NCI-H82 (cell line): Measurements from ENCODE around the gene CATSPERD.

ENCODE experiments used
- DNase-seq: peaks from one replicate; lab custom pipeline; 2025; lab: John Stamatoyannopoulos, UW

CATSPERD gene

DNA sequence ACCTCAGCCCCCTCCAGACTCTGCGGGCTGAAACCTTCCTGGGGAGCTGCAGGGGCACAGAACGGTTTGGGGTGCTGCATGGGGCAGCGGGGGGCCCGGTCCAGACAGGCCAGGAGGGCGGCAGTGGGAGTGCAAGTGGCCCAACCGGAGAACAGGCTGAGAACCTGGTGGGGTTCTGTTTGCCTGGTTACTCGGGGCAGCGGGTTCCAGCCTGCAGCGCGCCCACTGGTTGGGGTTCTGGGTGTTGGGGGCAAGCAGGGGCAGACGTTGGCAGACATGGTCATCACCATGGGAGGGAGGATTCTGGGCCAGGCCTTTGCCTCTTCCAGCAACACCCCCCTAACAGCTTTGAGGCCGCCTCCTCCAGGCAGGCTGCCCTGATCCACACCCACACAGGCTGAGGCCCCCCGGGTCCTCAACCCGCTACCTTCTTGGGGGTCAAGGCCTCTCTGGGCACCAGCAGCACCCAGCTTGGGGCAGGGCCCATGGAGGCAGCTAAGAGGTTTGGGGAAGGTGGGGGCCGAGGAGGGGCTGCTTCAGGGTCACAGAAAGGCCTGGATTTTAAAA lies 64.2 kb downstream of the CATSPERD start, which contains the start of gene PRR22:
TSS of gene PRR22 (minus strand) at position 166 of the 567 bp plus-strand sequence. CDS start at position 80, 86 bp downstream.
- no peak for DNase-seq

DNA sequence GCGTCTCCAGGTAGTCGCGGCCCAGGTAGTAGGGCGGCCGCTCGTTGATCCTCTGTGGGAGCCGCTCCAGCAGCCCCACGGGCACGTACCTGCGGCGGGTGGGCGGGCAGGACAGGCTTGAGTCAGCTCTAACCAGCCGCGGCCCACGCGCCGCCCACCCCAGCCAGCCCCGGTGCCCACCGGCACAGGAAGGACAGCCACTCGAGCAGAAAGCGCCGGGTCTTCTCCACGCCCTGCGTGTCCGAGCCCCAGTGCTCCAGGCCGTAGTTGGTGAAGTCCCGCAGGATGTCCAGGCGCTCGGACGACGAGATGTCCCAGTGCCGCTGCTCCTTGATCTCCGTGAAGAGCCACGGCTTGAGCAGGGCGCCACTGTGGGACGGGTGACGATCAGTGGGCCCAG lies 65.0 kb downstream of the CATSPERD start:
- no peak for DNase-seq

DNA sequence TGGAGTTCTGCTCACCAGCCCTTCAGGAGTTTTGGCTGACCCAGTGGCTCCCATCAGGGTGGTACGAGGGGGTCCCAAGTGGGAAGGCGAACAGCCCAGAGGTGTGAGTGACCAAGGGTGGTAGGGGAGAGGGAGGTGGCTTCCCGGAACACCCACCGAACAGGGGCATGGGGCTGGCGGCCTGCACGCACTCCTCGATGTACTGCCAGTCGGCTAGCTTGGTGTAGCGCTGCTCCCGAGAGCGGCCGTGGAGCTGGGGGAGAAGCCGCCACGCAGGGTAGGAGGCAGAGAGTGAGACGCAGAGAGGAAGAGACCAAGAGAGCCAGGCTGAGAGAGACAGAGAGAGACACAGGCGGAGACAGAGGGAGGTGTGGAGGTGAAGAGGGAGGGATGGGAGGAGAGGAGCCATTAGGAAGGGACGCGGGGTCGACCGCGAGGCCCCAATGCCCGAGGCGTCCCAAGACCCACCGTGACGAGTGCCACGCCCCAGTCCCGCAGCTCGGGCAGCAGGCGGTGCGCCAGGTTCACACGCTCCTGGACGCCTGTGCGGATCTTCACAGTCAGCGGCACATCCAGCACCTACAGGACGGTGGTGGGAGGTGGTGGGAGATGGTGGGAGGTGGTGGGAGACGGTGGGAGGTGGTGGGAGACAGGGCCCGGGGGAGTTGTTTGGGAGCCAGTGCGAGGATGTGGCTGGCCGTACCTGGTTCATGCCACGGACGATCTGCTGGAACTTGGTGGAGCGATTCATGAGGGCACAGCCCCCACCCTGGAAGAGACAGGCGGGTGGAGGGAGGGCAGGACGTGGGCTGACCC lies 66.4 kb downstream of the CATSPERD start:
- no peak for DNase-seq

DNA sequence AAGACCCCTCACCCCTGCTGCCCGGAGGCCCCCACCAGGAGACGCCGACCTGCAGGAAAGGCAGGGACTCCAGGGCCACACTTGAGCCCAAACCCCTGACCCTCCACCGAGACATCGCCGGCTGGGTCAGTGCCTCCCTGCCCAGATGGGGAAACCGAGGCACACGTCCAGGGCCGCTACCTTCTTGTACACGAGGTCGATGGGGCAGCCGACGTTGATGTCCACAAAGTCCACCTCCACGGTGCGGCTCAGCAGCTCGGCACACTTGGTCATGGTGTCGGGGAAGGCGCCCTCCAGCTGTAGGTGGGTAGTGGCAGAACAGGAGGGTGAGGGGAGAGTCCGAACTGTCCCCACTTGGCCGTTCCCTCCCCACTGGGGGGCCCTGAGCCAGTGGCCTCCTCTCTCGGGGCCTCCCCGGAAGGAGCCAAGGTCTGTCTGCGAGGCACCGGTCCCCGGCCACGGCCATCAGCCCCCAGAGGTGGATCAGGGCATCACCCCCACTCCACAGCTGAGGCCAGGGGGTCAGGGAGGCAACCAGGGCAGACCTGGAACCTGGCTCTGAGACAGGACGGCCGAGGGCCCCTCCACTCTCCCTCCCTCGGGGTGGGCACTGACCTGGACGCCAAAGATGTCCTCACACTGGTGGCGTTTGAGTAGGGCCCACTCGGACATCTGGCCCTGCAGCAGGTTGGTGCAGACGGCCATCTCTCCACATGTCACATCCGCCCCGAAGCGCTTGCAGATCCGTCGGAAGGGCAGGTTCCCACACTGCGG lies 67.2 kb downstream of the CATSPERD start:
- no peak for DNase-seq

DNA sequence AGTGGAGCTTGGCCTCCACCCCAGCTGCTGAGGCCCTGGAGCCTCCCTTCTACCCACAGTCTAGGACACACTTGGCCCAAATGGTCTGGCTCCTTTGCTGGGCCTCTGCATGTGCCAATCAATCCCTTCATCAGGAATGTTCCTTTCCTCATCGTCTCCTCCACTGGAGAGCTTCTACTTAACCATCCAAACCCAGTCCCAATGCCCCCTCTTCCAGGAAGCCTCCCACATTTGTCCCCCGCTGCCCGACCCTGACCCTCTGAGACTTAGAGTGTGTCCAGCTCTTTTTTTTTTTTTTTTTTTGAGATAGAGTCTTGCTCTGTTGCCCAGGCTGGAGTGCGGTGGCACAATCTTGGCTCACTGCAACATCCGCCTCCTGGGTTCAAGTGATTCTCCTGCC lies 68.0 kb downstream of the CATSPERD start:
- DNase-seq = no peak

DNA sequence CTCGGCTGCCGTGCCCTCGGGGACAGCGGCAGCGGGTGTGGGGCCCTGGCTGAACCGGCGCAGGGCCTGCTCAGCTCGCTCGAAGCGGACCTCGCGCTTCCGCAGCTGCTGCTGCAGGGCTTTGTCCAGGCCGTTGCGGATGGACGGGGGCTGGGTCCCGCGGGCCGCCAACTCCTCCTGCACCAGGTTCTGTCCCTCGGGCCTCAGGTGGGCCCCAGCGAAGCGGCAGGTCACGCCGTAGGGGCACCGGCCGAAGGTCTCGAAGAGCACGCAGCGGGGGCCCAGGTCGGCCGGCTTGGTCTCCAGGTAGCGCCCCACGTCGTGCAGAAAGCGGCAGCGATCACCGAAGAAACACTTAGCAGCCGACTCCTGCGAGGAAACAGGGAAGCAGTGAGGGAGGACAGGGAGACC lies 68.9 kb downstream of the CATSPERD start:
- no peak for DNase-seq

DNA sequence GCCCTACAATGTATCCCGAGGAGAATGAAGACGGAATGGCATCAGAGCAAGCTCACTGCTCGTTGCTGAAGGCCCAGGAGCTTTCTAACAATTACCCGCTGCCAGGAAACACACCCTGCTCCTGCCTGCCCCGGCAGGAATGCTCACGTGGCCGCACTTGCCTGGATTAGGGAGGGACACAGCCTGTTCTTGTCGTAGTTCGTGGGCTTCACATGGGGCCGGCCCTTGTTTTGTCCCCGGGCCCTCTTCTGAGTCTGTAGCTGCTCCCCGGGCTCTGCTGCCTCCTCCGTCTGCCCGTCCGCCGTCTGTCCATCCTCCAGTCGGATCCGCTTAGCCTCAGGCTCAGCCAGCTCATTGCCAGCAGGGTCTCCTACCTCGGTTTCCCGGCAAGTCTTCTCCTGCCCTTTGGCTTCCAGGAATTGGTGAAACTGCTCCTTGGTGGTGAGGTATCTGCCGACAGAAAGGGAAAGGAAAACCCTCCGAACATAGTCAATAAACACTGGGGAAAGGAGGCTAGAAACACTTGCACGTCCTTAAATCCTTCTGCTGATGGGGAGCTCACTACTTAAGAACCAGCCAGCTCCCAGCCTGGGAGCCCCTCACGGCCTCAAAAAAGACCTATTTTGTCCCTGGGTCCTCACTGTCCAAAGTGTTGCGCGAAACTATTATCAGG lies 69.6 kb downstream of the CATSPERD start:
- no peak for DNase-seq

DNA sequence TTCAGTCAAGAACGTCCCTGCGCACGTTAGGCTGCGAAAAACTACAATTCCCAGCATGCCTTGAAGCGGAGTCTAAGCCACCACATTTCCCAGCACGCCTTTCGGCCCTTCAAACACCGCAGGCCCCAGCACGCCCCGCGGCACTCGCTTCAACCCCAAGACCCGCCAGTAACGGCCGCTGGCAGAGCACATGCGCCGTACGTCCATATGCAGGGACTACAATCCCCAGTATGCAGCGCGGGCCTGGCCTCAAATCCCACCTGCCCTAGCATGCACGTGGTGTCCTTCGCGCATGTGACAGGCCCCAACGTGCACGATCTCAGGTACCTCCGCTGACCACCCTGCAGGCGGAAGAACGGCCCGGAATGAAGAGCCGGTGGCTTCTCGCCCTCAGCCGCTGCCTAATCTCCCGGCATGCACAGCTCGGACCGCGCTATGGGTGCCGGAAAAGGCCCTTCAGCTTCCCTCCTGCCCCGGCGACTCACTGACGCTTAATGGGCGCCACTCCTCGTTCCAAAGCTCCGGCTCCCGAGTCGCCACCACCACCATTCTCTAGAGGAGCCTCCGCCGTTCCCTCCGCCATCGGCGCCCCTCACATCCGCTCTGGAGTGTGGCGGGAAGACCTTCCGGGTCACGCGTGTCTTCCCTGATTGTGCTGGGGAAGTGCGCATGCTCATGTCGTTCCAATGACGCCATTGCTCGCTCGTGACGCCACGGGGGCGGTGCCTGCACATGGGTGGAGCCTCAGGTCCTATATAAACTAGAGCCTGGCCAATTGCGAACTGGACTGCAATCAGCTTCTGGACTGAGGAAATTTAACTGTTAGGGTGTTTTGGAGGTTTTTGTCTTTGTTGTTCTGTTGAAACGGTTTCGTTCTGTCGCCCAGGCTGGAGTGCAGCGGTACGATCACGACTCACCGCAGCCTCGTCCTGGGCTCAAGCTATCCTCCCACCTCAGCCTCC lies 70.4 kb downstream of the CATSPERD start, which contains the start of gene DUS3L:
TSS of gene DUS3L (minus strand) at position 605 of the 962 bp plus-strand sequence. CDS start at position 583, 22 bp downstream.
- peak; percentile 93 for DNase-seq

DNA sequence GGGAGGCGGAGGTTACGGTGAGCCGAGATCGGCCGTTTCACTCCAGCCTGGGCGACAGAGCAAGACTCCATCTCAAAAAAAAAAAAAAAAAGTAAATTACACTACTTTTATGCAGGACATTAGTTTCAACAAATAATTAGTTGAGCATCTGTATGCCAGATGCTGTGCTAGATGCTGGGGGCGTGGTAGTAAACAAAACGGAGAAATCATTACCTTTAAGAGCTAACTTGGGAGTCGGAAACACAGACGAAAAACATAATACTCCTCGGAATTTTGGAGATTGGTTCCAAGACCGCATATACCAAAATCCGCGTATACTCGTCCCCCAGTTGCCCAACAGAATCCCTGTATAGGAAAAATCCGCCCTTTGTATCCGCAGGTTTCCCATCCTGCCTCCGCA lies 71.8 kb downstream of the CATSPERD start:
- DNase-seq = no peak

DNA sequence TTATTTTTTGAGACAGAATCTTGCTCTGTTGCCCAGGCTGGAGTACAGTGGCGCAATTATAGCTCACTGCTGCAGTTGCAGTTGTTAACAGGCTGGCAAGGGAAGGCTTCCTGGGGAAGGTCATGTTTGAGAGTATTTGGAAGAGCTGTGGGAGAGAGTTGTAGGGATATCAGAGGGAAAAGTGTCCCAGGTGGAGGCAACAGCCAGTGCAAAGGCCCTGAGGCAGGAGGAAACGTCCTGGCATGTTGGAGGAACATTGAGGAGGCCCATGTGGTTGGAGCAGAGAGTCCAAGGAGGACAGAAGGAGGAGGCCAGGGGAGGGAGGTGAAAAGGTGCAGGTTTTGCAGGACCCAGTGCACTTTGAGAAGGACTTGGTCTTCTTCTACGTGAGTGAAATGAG lies 72.8 kb downstream of the CATSPERD start:
- no peak for DNase-seq

DNA sequence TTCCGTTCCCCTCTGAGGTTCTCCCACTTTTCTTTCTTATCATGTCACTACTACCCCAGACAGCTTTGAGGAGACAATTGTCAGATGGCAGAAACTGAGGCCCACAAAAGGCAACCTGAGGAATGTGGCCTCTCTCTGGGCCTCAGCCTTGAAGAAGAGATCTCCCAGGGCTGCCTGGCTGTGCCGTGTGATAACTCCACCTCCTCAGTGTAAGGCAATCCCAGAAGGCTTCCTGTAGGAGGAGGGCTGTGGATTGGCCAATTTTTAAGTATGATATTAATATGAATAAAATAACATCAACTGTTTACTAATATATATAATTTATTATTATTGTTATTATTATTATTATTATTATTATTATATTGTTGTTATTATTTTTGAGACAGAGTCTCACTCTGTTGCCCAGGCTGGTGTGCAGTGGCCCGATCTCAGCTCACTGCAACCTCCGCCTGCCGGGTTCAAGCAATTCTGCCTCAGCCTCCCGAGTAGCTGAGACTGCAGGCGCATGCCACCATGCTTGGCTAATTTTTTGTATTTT lies 75.0 kb downstream of the CATSPERD start:
- no peak for DNase-seq

DNA sequence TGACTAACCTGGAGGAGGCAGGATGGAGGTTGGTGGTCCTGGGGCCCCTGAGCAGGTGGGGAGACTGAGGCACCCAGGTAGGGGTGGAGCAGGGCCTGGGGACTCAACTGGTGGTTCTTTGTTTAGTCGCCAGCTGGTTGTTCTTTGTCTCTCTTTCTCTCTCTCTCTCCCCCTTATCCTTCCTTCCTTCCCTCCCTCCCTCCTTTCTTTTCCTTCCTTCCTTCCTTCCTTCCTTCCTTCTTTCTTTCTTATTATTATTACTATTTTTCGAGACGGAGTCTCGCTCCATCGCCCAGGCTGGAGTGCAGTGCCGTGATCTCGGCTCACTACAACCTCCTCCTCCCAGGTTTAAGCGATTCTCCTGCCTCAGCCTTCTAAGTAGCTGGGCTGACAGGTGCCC lies 77.8 kb downstream of the CATSPERD start:
- no peak for DNase-seq

DNA sequence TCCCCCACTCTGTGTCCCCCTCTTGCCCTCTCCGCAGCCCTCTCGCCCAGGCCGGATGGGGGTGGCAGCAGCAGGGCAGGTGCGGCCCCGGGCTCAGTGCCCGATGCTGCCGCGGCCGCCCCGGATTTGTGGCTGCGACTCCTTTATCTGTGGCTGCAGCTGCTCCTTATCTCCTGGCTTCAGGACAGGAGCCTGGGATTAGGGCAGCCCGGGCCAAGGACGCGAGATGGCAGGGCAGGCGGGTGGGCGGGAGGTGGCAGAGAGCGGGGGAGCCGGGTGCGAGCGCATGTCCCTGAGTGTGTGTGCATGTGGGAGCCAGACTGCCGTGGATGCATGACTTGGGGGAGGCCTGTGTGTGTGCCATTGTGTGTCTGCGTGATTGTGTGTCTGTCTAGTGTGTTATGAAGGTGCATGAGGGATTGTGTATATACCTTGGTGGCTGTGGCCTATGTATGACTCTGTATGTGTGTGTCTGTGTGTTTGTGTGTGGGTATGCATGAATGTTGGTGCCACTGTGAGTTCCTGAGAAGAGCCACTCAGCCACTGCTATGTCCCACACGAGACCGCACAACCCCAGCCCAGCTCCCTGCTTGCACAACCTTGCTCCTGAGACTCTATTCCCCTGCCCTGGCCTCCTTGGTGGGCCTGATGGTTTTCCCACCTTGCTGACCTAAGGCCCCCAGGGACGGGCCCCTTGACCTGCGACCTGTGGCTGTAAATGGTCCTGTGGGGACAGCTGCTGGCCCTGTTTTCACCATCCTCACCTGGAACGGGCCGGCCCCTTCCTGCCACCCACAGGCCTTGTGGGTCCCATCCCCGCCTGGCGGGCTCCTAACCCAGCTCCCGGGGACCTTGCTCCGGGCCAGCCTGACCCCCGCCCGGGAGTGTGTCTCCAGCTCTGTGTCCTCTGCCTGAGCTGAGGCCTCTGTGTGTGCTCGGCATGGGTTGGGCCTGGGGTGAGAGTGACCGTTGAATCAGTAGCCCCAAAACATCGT lies 79.1 kb downstream of the CATSPERD start:
- DNase-seq = peak; percentile 61

DNA sequence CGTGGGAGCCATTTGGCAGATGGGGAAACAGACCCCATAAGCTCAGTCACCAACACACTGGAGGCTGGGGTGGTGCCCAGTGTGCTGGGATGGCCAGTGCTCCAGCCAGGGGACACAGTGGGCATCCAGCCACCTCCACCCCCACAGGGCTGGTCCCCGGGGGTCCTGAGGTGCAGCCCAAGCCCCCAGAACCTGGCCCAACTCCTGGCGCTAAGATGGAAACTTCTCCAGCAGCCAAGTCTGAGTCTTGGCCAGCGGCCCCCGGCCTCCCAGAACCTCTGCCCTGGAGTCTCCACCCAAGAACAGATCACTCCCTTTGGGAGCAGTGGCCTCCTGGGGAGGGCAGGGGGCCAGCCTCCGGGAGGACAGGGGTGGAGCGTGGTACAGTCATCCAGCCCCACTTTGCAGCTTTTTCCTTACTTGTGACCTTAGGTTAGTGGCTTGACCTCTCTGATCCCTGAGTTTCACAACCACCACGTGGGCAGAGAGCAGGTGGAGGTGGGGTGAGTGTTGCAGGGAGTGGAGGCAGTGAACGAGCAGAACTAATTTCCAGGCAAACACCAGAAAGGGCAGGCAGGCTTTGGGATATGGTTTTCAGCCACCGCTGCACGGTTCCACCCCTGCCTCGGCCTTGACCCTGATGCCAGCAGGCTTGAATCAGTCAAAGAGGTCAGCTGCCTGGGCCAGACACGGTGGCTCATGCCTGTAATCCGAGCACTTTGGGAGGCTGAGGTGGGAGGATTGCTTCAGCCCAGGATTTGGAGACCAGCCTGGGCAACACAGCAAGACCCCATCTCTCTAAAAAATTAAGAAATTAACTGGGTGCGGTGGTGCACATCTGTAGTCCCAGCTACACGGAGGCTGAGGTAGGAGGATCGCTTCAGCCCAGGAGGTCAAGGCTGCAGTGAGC lies 80.2 kb downstream of the CATSPERD start:
- DNase-seq = no peak

DNA sequence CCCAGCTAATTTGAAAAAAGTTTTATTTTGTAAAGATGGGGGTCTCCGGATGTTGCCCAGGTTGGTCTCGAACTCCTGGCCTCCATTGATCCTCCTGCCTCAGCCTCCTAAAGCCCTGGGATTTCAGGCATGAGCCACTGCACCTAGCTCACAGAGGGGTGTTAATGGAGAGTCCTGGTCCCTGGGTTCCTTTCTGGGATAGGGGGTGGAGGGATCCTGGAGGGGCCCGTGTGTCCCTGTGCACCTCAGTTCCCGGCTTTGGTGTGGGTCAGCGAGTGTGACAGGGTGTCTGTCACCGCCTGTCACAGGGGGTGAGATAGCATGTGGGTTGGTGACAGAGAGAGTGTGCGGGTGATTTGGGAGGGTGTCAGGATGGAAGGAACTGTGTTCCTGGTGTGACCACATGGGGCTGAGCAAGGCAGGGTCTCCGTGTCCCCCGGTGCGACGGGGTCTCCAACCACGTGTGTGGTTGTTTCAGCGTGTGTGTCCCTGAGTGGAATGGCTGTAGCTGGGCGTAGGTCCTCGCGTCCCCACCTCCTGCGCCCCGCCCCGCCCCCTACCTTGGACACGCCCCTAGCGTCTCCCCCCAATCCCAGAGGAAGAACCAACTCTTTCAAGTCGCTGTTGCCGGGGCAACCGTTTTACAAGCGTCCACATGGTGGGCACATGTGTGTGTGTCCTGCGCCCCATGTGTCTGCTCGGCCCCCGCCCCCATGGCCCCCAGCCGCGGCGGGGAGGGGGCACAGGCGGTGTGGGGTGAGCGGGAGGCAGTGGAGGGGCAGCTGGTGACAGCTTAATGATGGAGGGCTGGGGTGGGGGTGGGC lies 81.6 kb downstream of the CATSPERD start:
- DNase-seq = peak; percentile 93

DNA sequence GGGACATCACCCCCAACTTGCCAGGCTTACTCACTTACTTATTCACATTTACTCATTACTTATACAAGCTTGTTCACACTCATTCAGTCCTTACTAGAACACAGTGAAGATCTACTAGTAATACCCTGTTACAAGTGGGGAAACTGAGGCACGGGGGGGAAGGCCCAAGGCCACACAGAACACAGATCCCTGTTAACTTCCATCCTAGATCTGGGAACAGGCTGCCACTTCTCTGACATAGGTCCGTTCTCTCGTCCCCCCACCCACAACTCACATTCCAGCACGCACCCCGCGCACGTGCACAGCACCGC lies 83.0 kb downstream of the CATSPERD start:
- no peak for DNase-seq

DNA sequence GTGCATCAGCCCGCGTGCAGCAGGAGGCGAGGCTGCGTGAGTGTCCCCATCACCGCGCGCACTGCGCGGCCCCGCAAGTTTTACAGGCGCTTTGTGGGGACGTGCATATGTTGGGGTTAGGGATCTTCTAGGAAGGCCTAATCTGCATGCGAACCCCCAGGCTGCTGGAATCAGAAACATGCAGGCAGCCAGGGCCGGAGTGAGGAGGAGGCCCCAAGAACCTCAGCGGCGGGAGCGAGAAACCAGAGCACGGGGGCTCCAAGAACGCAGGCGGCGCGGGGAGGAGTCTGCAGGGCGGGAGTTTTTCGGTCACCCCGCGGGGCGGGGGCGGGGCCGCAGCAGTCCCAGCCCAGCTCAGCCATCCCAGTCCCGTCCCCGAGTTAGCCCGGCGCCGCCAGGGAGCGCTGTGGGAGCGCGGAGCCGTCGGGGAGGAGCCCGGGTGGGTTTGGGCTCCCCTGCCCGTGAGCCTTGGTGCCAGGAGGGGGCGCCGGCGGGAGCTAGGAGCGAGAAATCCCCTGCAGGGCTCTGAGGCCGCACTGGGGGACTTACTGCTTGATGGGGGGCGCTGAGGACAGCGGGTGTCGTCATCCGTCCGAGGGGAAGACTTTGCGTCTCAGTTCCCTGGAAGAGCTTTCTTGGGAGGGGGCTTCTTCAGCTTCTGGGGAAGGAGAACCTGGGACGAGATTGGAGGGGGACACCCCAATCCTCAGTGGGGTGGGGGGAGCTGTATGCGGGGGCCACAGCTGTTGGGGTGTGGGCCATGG lies 83.5 kb downstream of the CATSPERD start:
- DNase-seq = peak; percentile 96
